ENCODE results near the gene CHST13.
A peak's percentile ranks its signal among the peaks of the same experiment; 100 is the strongest.

CHST13 gene

DNA sequence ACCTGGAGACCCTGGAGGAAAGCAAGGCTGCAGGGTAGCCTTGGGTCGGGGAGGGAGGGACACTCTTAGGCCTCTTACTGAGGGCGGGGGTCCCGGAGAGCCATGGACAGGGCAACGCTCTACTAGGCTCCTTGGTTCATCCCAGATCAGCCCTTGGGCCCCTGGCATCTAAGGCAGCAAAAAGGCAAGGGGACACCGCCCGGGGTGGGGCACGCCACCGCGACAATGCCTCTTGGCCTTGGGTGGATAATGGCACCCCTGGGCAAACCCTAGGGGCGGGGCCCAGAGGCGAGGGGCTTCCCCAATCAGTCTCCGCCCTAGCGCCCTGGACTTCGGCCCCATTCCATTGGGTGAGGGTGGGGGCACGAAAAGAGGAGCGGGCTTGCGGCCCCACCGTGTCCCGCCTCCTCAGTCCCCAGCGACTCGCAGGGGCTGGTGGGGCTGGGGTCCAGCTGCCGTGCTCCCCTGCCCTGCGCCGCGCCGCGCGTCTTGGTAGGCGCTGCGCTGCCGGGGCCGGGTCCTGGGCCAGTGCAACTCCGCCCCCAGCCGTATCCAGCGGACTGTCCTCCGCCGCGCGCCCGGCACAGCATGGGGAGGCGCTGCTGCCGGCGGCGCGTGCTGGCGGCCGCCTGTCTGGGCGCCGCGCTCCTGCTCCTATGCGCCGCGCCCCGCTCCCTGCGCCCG is at the start of gene CHST13:
TSS of gene CHST13 (plus strand) at position 411 of the 684 bp plus-strand sequence. CDS start at position 589, 178 bp downstream.
- H3K27ac ChIP-seq: no peak within 1 kb of the TSS
- no peak for DNase-seq (ENCODE audit: low read depth, low spot score)

GRCh38 chr3:126474498-126475412 is 49.2 kb upstream of the CHST13 start:
- no peak for DNase-seq (ENCODE audit: low read depth, low spot score)
- H3K27ac ChIP-seq: peak overlapping the region; percentile 93

DNA sequence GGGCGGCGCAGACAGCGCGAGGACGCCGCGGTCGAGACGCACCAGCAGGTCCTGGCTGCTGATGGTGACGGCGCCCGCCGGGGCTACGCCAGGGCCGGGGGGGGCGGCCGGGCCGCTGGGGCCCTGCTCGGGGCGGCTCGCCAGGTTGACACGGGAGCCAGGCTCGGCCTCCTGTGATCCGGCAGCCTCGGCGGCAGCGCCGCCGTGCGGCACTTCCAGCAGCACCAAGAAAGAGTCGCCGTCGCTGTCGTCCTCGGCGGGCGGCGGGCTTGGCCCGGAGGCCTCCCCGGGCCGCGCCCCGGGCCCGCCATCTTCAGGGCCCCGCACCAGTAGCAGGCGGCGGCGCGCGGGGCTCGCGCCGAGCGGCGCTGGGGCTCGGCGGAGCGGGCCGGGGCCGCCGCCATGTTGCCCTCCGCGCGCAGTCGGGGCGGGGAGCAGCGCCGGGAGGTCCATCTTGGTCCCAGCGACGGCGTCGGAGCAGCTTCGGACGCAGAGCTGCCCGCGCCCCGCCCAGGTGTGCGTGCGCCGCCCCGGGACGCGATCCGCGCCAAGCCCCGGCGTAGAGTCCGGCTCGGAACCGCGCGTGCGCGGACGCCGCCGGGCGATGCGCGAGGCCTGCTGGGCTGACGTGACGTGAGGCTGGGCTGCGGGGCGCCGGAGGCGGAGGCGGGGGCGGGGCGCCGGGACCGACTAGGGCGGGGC is 48.4 kb upstream of the CHST13 start, which contains the start of gene ZXDC:
TSS of gene ZXDC (minus strand) at position 479 of the 702 bp plus-strand sequence. CDS start at position 453, 26 bp downstream.
- H3K27ac ChIP-seq: peak within 1 kb of the TSS; percentile 93
- DNase-seq (ENCODE audit: low read depth, low spot score): peak; percentile 60

DNA sequence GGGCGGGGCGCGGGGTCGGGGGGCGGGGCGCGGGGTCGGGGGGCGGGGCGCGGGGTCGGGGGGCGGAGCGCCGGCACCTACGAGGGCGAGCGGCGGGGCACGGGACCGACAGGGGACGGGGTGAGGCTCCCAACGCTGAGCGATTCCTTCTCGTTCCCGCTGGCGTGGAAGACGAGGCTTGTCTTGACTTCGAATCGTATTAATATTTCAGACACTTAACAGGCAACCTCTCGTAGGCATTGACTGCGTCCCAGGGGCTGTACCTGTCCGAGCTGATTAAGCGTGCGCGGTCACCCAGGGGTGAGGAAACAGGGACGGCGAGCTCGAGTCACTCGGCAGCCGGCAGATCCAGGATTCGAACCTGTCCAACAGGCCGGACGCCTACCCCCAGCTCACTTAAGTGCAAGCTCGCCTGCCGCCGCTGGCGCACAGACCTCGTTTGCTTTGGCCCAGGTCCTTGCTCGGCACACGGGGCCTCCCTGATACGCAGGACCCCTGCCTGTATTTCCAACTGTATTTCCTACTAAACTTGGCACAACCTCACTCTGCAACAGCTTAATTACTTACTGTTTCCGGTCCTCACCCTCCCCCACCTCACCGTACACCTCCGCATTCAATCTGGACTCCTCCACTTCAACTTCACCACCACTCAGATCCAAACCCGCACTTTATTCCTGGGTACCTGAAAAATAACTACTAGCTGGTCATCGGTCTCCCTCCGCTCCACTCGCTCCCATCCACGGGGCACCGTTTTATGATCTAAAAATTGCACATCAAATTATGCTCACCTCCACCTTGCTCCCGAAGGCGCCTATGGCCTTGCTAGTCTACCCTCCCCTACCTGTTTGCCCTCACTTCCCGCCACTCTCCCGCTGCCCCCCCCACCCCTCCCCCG is 47.5 kb upstream of the CHST13 start:
- H3K27ac ChIP-seq: peak overlapping the region; percentile 93
- DNase-seq (ENCODE audit: low read depth, low spot score): peak; percentile 33

- no peak overlapping the region for H3K27ac ChIP-seq
- DNase-seq (ENCODE audit: low read depth, low spot score): no peak
Observed at GRCh38 chr3:126477061-126477380, 46.9 kb upstream of the CHST13 start.

GRCh38 chr3:126478581-126479310 is 45.2 kb upstream of the CHST13 start:
- no peak for DNase-seq (ENCODE audit: low read depth, low spot score)
- no peak overlapping the region for H3K27ac ChIP-seq

- no peak for DNase-seq (ENCODE audit: low read depth, low spot score)
- no peak overlapping the region for H3K27ac ChIP-seq
Observed at GRCh38 chr3:126479642-126480041, 44.3 kb upstream of the CHST13 start.

GRCh38 chr3:126480206-126480605 is 43.7 kb upstream of the CHST13 start:
- no peak overlapping the region for H3K27ac ChIP-seq
- no peak for DNase-seq (ENCODE audit: low read depth, low spot score)

- no peak overlapping the region for H3K27ac ChIP-seq
- no peak for DNase-seq (ENCODE audit: low read depth, low spot score)
Observed at GRCh38 chr3:126480861-126481260, 43.1 kb upstream of the CHST13 start.

- no peak overlapping the region for H3K27ac ChIP-seq
- DNase-seq (ENCODE audit: low read depth, low spot score): no peak
Observed at GRCh38 chr3:126481808-126482502, 42.0 kb upstream of the CHST13 start.

DNA sequence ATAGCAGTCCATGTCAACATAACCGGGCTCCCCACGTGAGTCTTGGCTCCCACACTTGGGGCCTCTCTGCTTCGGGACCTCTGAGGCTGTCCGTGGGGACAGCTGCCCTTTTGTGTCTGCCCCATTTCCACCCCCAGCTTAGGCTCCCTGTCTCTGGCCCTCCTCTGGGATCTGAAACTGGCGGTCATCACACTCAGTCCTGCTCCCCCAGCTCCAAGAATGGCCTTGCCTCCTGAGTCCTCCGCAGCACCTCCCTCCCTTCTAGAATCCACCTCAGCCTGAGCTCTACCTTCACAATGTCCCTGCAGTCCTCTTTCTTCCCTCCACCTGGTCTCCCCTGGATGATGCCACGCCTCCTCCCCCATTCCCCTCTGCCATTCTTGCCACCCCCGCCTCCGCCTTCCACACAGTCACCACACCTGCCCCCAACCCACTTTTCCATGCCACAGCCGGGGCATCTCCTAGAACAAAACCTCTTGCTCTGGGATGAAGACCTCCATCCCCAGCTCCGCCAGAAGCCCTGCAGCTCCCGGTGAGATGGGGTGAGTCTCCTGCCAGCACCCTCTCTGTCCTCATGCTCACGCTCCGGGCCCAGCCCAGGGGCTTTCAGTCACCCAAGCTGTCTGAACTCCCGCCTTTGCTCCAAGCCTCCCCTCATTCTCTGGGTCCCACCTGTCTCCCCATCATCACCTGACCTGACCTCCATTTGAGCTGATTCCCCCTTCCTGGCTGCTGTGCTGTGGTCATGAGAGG is 41.3 kb upstream of the CHST13 start:
- no peak for DNase-seq (ENCODE audit: low read depth, low spot score)
- no peak overlapping the region for H3K27ac ChIP-seq

DNA sequence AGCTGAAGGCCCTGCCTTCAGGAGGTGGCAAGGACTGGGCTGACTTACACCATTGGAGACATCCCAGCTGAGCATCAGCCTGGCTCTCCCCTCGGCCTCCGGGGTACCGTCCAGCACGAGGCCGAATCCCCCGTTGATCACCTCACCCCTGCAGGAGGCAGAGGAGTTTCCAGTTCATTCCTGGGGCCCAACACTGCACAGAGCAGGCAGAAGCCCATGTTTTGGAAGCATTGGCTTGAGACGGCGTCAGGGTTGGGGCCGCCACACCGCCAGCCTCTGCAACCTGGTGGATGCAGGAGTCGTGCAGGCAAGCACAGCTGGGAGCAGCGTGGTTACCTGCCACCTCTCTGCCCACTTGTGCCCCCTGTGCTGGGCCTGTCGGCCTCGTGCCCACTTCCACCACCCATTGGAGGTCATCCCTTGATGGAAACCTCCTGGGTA is 40.6 kb upstream of the CHST13 start:
- H3K27ac ChIP-seq: no peak overlapping the region

GRCh38 chr3:126484148-126484547 is 39.8 kb upstream of the CHST13 start:
- no peak overlapping the region for H3K27ac ChIP-seq
- DNase-seq (ENCODE audit: low read depth, low spot score): no peak

More for the DNA sequence above, 40.6 kb upstream of the CHST13 start:
- no peak for DNase-seq (ENCODE audit: low read depth, low spot score)

GRCh38 chr3:126484662-126485061 is 39.3 kb upstream of the CHST13 start:
- no peak for DNase-seq (ENCODE audit: low read depth, low spot score)
- no peak overlapping the region for H3K27ac ChIP-seq

DNA sequence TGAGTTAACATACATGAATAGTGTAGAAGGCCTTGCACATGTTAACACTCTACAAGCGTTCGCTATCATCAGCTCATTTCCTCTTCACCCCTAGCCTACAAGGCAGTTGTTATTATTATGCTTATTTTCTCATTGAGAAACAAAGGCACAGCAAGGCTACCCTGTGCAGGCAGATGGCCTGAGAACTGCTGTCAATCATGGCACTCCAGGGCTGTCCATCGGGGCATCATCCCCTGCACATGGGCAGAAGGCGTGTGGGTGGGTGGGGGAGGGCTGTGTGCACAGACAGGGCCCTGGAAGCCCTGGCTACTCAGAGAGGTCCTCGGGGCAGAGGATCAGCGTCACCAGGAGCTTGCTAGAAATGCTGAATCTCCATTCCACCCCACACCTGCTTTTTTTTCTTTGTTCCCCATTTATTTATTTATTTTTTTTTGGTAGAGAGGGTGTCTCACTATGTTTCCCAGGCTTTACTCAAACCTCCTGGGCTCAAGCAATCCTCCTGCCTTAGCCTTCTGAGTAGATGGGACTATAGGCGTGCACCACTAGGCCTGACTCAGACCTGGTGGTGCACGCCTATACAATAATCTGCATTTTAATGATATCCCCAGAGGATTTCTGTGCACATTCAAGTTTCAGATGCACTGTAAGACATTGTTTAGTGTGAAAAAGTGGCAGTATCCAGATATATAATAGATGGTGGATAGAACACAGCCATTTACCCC is 38.6 kb upstream of the CHST13 start:
- no peak overlapping the region for H3K27ac ChIP-seq
- no peak for DNase-seq (ENCODE audit: low read depth, low spot score)

DNA sequence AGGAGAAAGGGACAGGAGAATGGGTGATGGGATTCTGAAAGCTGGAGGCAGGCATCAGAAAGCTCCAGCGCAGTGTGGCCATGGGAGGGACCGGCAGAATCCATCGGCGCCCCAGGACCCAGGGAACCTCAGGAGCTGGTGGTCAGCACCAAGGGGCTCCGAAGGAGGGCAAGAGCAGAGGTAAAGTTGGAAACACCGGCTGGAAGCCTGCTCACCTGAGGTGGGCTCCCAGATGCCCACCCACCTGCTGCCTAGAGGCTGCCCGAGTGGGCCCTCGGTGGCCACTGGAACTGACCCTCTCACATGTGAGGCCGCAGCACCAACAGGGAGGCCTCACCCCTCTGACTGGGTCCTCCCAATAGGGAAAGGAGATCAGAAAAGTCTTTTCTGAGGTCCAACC is 38.0 kb upstream of the CHST13 start:
- no peak overlapping the region for H3K27ac ChIP-seq
- DNase-seq (ENCODE audit: low read depth, low spot score): no peak

DNA sequence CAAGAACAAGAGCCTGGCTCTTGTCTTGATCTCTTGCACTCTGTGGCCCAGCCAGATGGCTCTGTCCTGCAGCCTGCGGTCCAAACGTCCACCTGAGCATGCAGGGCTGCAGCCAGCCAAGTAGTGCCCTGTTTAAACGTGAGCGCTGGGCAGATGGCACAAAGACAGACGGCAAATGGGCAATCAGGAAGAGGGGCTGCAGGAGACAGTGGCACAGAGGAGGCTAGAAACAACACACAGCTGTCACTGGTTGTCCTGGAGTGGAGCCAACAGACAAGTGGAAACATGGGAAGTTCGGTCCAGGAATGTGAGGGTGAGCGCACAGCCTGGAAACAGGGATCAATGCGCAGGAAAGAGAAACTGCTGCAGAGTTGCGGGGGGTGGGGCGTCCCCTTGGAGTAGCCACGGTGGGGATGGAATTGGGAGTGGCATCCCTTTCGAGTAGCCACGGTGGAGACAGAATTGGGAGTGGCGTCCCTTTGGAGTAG is 37.6 kb upstream of the CHST13 start:
- H3K27ac ChIP-seq: no peak overlapping the region
- DNase-seq (ENCODE audit: low read depth, low spot score): no peak
